WI38 (cell line): ENCODE data around the gene ZFHX3.

Experiments used
- H3K4me3 ChIP-seq: 2 replicates; pipeline ENCODE4 v1.5.1; 2011; ENCODE audit warnings: low read depth, mild to moderate bottlenecking, control low read depth, low read length
- CTCF ChIP-seq: IDR thresholded peaks from 2 replicates; pipeline ENCODE4 v1.5.1; 2012; ENCODE audit warnings: low read depth, mild to moderate bottlenecking, control low read depth, low read length

ZFHX3 gene

GRCh38 chr16:72833969-72834368, 214.0 kb downstream of the ZFHX3 start:
- H3K4me3 ChIP-seq: no peak overlapping the region

GRCh38 chr16:72833482-72833881, 214.4 kb downstream of the ZFHX3 start:
- no peak overlapping the region for H3K4me3 ChIP-seq
- no peak for TF ChIP-seq CTCF

More at GRCh38 chr16:72833969-72834368, 214.0 kb downstream of the ZFHX3 start:
- TF ChIP-seq CTCF: no peak

GRCh38 chr16:72832621-72833248, 215.2 kb downstream of the ZFHX3 start:
- no peak overlapping the region for H3K4me3 ChIP-seq
- peak; percentile 99 for TF ChIP-seq CTCF

GRCh38 chr16:72829846-72830775, 217.8 kb downstream of the ZFHX3 start:
- H3K4me3 ChIP-seq: no peak overlapping the region
- TF ChIP-seq CTCF: no peak

- no peak for TF ChIP-seq CTCF
- H3K4me3 ChIP-seq: no peak overlapping the region
Observed at GRCh38 chr16:72827866-72828265, 220.1 kb downstream of the ZFHX3 start.

GRCh38 chr16:72825912-72826621, 221.9 kb downstream of the ZFHX3 start:
- TF ChIP-seq CTCF: no peak
- H3K4me3 ChIP-seq: no peak overlapping the region
